Adrenal gland (tissue), 12 donors: ENCODE data around the gene RMDN3. TPM values are rescaled to one million over a fixed set of nuclear protein-coding genes. Genes with fewer than 3 reads are reported as not detected.
A peak's percentile ranks its signal among the peaks of the same experiment; 100 is the strongest.

ENCODE experiments used
- DNase-seq, 7 donors: peaks; one replicate each; pipeline ENCODE4 v3.0.0-alpha.2; 2019 to 2020
- H3K27ac ChIP-seq, 5 donors: fragments of 200-600 bp; sonication (generic) in 4 of 5; 1 replicate in 3 of 5; 2 replicates in 2 of 5; pipeline versions ENCODE4 v1.5.1 to v1.8.0; 2016 to 2020; ENCODE audit warnings: mild to moderate bottlenecking in 1 of 5
- H3K27me3 ChIP-seq: fragments of 200-600 bp; 2 replicates; pipeline ENCODE4 v1.8.0; 2021
- H3K36me3 ChIP-seq, 2 donors: fragments of 200-600 bp; replicated peaks in 1 of 2; 1 replicate in 1 of 2; 2 replicates in 1 of 2; pipeline versions ENCODE4 v1.5.1 to v1.8.0; 2018 to 2022
- H3K4me1 ChIP-seq, 2 donors: fragments of 200-600 bp; replicated peaks in 1 of 2; 1 replicate in 1 of 2; 2 replicates in 1 of 2; pipeline versions ENCODE4 v1.5.1 to v1.8.0; 2018 to 2021
- H3K4me3 ChIP-seq, 4 donors: fragments of 200-600 bp; sonication (generic) in 3 of 4; one replicate each; pipeline ENCODE4 v1.5.1; 2016 to 2018
- H3K9me3 ChIP-seq, 3 donors: fragments of 200-600 bp; sonication (generic) in 1 of 3; replicated peaks in 1 of 3; 1 replicate in 2 of 3; 2 replicates in 1 of 3; pipeline versions ENCODE4 v1.5.1 to v1.8.0; 2016 to 2021
- CTCF ChIP-seq, 6 experiments: fragments of 450-650 bp in 4 of 6; fragments of 200-600 bp in 2 of 6; sonication (generic) in 1 of 6; IDR thresholded peaks; 1 replicate in 5 of 6; 2 replicates in 1 of 6; pipeline versions ENCODE4 v1.5.1 to v1.8.0; 2016 to 2021; ENCODE audit warnings: antibody characterized with exemption in 6 of 6, mild to moderate bottlenecking in 2 of 6, moderate library complexity in 1 of 6
- POLR2A ChIP-seq, 2 donors: fragments of 450-650 bp; IDR thresholded peaks; one replicate each; pipeline ENCODE4 v1.6.1; 2017; ENCODE audit warnings: antibody characterized with exemption in 2 of 2, mild to moderate bottlenecking in 2 of 2, moderate library complexity in 1 of 2
- WGBS, 4 donors: extraction: QIAGEN DNeasy Blood & Tissue Kit in 2 of 4; methylation state at CpG; one replicate each; pipeline versions ENCODE4 v1.1.5 to v1.1.7; 2013 to 2017; 5-methylcytosine and 5-hydroxymethylcytosine counted together
- intact Hi-C, 2 donors: fragments of 100-400 bp; cut with DNase I; formaldehyde crosslinking; loops; one replicate each; pipeline versions ENCODE4 v1.14.1 to v1.15.0; 2022 to 2023
- polyA plus RNA-seq, 3 donors: library from polyadenylated mRNA; stranded (reverse); fragments of 200-250 nt in 2 of 3; fragments of 350-450 nt in 1 of 3; fragmentation: Illumina TruSeq in 1 of 3; extraction: RNeasy Lipid Tissue Mini Kit (QIAGEN cat#74804) in 1 of 3; gene quantifications; one replicate each; pipeline ENCODE4 v1.2.3, GENCODE V29; 2013 to 2014
- total RNA-seq, 9 donors: library from RNA; depleted of rRNA in 4 of 9; stranded (reverse); fragments of >200 nt in 4 of 9; fragments of 120-200 nt in 1 of 9; fragmentation: NEBNext Ultra II Directional in 1 of 9; extraction: Animal tissue kit (Norgen Biotek cat#: 25700) in 1 of 9; gene quantifications; one replicate each; pipeline versions ENCODE4 v1.1.0 to v1.2.4, GENCODE V29; 2013 to 2023
- donor health status: healthy with polysubstance abuse.
- donor health status: Bipolar disorder and iron deficiency.
- donor health status: DM: yes; HTN: yes; CAD: no.
- donor health status: DM: no; HTN: no; CAD: no.
- donor health status: DM: no; HTN: no; CAD: no.
- donor health status: DM: yes; HTN: yes; CAD: no.

The RMDN3 gene
- total and polyA plus RNA-seq, 12 donors = 19.2 to 50.1 (median 32.5) TPM

GRCh38 chr15:40764629-40765103 lies 9.6 kb upstream of the RMDN3 start:
- WGBS, 4 donors = 20 to 30% (median 26%) methylated on average over 6 to 8 of the region's 8 CpGs

GRCh38 chr15:40763801-40764628 lies 9.0 kb upstream of the RMDN3 start, which contains the start of gene GCHFR:
GCHFR (plus strand) TSS chr15:40764068; CDS start chr15:40764181, 113 bp downstream.
- Histone ChIP-seq H3K36me3 (no peaks in the 10 kb centered on the region), H3K4me1 (peaks cover 41 to 45% of the 10 kb centered on the region in 2 donors), H3K27me3 (no peaks in the 10 kb centered on the region), H3K9me3 (no peaks in the 10 kb centered on the region), H3K4me3 (peak within 1 kb of the TSS in 3 of 4 donors; percentile 9 to 68 (median 52)), H3K27ac (peak within 1 kb of the TSS; percentile 25 to 88 (median 60))
- WGBS, 4 donors = 0 to 4% (median 1%) methylated on average over 5 to 75 of the region's 75 CpGs
- peak in 1 of 2 donors; percentile 74 for TF ChIP-seq POLR2A (IDR thresholded peaks at IDR 0.05)
- TF ChIP-seq CTCF (IDR thresholded peaks at IDR 0.05) = peak in 5 of 6 experiments; percentile 20 to 53 (median 36)
- intact Hi-C loops = no loop called here
- DNase-seq = peak; percentile 72 to 83 (median 80)

More at GRCh38 chr15:40764629-40765103, 9.6 kb upstream of the RMDN3 start:
- DNase-seq = peak in 2 of 7 donors; percentile 58 to 70
- no peak for TF ChIP-seq POLR2A (IDR thresholded peaks at IDR 0.05)
- no peak for TF ChIP-seq CTCF (IDR thresholded peaks at IDR 0.05)
- Histone ChIP-seq H3K27ac (peak overlapping the region; percentile 25 to 88 (median 60)), H3K9me3 (no peaks in the 10 kb centered on the region), H3K36me3 (no peaks in the 10 kb centered on the region), H3K4me3 (peak overlapping the region in 2 of 4 donors; percentile 9 to 52), H3K4me1 (peaks cover 44 to 52% of the 10 kb centered on the region in 2 donors), H3K27me3 (no peaks in the 10 kb centered on the region)
- intact Hi-C loops = no loop called here

- Histone ChIP-seq H3K4me1 (peaks cover 41 to 43% of the 10 kb centered on the region in 2 donors), H3K27ac (peak overlapping the region; percentile 25 to 88 (median 60)), H3K9me3 (no peaks in the 10 kb centered on the region), H3K4me3 (peak overlapping the region in 2 of 4 donors; percentile 9 to 52), H3K27me3 (no peaks in the 10 kb centered on the region), H3K36me3 (no peaks in the 10 kb centered on the region)
- 27 to 48% (median 36%) methylated on average over 31 to 55 of the region's 55 CpGs for WGBS, 4 donors
- intact Hi-C loops = no loop called here
- TF ChIP-seq POLR2A (IDR thresholded peaks at IDR 0.05) = no peak
- no peak for TF ChIP-seq CTCF (IDR thresholded peaks at IDR 0.05)
- peak; percentile 73 to 87 (median 76) for DNase-seq
Measured at GRCh38 chr15:40762919-40763800, 8.1 kb upstream of the RMDN3 start.

- 85 to 94% (median 88%) methylated on average over 5 of the region's 5 CpGs for WGBS, 4 donors
- Histone ChIP-seq H3K27me3 (no peaks in the 10 kb centered on the region), H3K4me3 (no peak overlapping the region), H3K36me3 (no peaks in the 10 kb centered on the region), H3K9me3 (no peaks in the 10 kb centered on the region), H3K4me1 (peaks cover 20 to 28% of the 10 kb centered on the region in 2 donors), H3K27ac (no peak overlapping the region)
- no peak for DNase-seq
- intact Hi-C loops = no loop called here
- TF ChIP-seq CTCF (IDR thresholded peaks at IDR 0.05) (no peak), POLR2A (IDR thresholded peaks at IDR 0.05) (no peak)
Measured at GRCh38 chr15:40759961-40760360, 4.9 kb upstream of the RMDN3 start.
